ENCODE results near the gene KAT6B.

DNA sequence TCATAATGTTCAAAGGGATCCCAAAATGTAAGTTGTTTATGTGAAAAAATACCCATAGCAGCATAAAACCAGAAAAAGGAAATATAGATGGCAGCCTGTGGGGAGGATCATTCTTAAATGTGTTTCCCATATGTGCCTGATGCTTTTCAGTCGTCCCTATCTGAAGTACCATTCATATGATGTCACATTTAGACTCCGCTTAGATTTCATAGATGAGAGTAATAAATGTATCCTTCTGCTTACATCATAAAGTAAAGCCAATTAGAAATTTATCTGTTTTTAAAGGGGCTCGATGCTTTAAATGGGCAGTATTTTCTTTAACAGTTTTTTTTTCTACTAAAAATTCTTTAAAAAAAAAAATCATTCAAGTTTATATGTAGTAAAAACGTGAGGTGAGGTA is 136.1 kb downstream of the KAT6B start:
- TF ChIP-seq POLR2A (IDR thresholded peaks at IDR 0.05; ENCODE audit: low read depth): no peak
- TF ChIP-seq, protein P1, sequence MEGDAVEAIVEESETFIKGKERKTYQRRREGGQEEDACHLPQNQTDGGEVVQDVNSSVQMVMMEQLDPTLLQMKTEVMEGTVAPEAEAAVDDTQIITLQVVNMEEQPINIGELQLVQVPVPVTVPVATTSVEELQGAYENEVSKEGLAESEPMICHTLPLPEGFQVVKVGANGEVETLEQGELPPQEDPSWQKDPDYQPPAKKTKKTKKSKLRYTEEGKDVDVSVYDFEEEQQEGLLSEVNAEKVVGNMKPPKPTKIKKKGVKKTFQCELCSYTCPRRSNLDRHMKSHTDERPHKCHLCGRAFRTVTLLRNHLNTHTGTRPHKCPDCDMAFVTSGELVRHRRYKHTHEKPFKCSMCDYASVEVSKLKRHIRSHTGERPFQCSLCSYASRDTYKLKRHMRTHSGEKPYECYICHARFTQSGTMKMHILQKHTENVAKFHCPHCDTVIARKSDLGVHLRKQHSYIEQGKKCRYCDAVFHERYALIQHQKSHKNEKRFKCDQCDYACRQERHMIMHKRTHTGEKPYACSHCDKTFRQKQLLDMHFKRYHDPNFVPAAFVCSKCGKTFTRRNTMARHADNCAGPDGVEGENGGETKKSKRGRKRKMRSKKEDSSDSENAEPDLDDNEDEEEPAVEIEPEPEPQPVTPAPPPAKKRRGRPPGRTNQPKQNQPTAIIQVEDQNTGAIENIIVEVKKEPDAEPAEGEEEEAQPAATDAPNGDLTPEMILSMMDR (IDR thresholded peaks at IDR 0.05): no peak
